Activated CD4-positive, alpha-beta T cell treated with anti-CD3 and anti-CD28 coated beads, Interleukin-2, amount 10 ng/mL, durations not matched to agents 24 days and 14 days (primary cell): ENCODE data around the gene ENHO. TPM values are rescaled to one million over a fixed set of nuclear protein-coding genes. Genes with fewer than 3 reads are reported as not detected.

ENCODE experiments used
- DNase-seq: peaks from one replicate; pipeline ENCODE4 v3.0.0; 2022
- H3K27ac Mint-ChIP-seq: one replicate; pipeline ENCODE4 v1.8.0; 2022; ENCODE audit warnings: mild to moderate bottlenecking, mixed read lengths
- H3K27me3 Mint-ChIP-seq: one replicate; pipeline ENCODE4 v1.8.0; 2022; ENCODE audit warnings: mixed read lengths
- H3K36me3 Mint-ChIP-seq: one replicate; pipeline ENCODE4 v1.8.0; 2022; ENCODE audit warnings: low read depth, mild to moderate bottlenecking, mixed read lengths
- H3K4me1 Mint-ChIP-seq: one replicate; pipeline ENCODE4 v1.8.0; 2021; ENCODE audit warnings: mixed read lengths
- H3K4me3 Mint-ChIP-seq: one replicate; pipeline ENCODE4 v1.8.0; 2022; ENCODE audit warnings: mild to moderate bottlenecking, moderate library complexity, mixed read lengths
- H3K9me3 Mint-ChIP-seq: one replicate; pipeline ENCODE4 v1.8.0; 2021; ENCODE audit warnings: mixed read lengths
- intact Hi-C: fragments of 100-400 bp; cut with micrococcal nuclease; formaldehyde crosslinking; loops from one replicate; pipeline ENCODE4 v1.15.1; 2023
- total RNA-seq: library from RNA; stranded (reverse); gene quantifications from 2 replicates; pipeline ENCODE4 v1.2.3, GENCODE V29; 2022

ENHO gene
- total RNA-seq, 1 donor from 2014 or later = not detected

DNA sequence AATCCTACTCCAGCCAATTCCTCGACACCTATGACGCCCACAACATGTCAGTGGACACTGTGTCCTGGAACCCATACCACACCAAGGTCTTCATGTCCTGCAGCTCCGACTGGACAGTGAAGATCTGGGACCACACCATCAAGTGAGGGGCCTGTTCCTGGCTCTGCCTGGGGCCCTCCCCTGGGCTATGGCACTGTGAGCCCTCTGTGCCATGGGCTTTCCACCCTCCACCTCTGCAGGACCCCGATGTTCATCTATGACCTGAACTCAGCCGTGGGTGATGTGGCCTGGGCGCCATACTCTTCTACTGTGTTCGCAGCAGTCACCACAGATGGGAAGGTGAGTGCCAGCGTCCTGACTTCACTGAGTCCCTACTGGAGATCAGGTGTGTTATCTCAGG, 8.4 kb downstream of the ENHO start:
- H3K4me3 Mint-ChIP-seq = no peak overlapping the region
- DNase-seq = no peak
- H3K36me3 Mint-ChIP-seq = no peaks in the 10 kb centered on the region
- no peaks in the 10 kb centered on the region for H3K9me3 Mint-ChIP-seq
- intact Hi-C loops = no loop called here
- peaks cover 7% of the 10 kb centered on the region for H3K27me3 Mint-ChIP-seq
- H3K27ac Mint-ChIP-seq = no peak overlapping the region
- H3K4me1 Mint-ChIP-seq = no peaks in the 10 kb centered on the region

DNA sequence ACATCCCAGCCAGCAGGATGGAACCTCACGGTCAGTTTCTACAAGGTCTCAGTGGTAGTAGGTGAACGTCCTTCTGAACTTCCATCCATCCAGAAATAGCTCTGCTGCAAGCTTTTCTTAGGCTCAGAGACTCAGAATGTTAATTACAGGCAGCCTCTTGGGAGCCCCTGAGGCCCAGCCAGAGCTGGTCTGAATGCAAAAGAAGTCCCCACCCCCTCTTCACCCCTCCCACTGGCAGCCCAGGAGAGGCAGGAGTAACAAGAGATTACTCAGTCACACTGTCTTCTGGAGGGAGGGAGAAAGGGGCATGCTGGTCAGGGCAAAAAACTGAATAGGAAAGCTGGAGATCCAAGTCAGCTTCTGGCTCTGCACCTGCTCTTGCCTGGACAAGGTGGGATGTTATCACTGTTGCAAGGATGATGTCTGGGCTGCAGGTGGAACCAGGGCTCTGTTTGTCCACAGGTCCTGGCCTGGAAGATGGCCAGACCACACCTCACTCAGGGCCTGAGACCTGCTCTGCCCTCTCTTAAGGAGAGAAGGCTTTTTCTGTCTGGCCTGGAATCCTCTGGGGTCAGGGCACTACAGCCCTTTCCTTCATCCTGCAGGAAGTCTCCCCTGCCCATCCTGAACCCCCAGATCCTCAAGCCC, 9.1 kb downstream of the ENHO start:
- no peak overlapping the region for H3K4me3 Mint-ChIP-seq
- H3K4me1 Mint-ChIP-seq = no peaks in the 10 kb centered on the region
- peaks cover 4% of the 10 kb centered on the region for H3K27me3 Mint-ChIP-seq
- DNase-seq = no peak
- no peak overlapping the region for H3K27ac Mint-ChIP-seq
- intact Hi-C loops = no loop called here
- H3K9me3 Mint-ChIP-seq = no peaks in the 10 kb centered on the region
- no peaks in the 10 kb centered on the region for H3K36me3 Mint-ChIP-seq

DNA sequence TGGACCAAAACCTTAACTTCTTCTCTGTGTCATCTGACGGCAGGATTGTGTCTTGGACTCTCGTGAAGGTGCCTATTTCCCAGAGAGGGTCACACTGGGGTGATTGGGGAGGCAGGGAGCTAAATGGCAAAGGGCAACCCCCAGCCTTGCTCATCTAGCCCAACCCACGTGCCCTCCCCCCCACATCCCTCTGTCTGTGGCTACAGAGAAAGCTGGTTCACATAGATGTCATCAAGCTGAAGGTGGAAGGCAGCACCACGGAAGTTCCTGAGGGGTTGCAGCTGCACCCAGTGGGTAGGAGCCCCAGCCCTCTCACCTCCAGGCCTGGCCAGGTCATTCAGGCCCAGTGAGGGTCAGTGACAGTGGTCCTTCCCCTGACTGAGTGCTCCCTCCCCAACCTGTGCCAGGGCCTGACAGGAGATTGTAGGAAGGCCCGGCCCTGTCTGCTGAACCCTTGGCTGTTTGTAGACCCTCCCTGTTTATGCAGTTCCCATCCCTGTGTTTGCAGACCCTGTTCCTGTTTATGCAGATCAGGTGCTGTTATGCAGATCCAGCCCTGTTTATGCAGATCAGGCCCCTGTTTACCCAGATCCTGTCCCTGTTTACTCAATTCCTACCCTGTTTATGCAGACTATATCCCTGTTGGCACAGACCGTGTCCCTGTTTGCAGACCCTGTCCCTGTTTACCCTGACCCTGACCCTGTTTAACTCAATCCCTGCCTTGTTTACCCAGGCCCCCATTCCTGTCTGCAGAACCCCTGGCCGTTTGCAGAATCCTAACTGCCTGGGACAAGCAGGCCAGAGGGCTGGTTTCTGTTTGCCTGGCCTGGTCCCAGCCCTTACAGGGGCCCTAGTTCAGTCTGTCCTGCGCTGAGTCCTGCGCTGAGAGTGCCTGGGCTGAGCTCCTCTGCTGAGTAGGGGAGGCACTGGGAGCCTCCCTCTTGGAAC, 10.4 kb downstream of the ENHO start:
- H3K36me3 Mint-ChIP-seq = no peaks in the 10 kb centered on the region
- no peaks in the 10 kb centered on the region for H3K4me1 Mint-ChIP-seq
- no peak for DNase-seq
- H3K9me3 Mint-ChIP-seq = no peaks in the 10 kb centered on the region
- H3K27me3 Mint-ChIP-seq = peaks cover 4% of the 10 kb centered on the region
- intact Hi-C loops = no loop called here
- no peak overlapping the region for H3K4me3 Mint-ChIP-seq
- no peak overlapping the region for H3K27ac Mint-ChIP-seq

DNA sequence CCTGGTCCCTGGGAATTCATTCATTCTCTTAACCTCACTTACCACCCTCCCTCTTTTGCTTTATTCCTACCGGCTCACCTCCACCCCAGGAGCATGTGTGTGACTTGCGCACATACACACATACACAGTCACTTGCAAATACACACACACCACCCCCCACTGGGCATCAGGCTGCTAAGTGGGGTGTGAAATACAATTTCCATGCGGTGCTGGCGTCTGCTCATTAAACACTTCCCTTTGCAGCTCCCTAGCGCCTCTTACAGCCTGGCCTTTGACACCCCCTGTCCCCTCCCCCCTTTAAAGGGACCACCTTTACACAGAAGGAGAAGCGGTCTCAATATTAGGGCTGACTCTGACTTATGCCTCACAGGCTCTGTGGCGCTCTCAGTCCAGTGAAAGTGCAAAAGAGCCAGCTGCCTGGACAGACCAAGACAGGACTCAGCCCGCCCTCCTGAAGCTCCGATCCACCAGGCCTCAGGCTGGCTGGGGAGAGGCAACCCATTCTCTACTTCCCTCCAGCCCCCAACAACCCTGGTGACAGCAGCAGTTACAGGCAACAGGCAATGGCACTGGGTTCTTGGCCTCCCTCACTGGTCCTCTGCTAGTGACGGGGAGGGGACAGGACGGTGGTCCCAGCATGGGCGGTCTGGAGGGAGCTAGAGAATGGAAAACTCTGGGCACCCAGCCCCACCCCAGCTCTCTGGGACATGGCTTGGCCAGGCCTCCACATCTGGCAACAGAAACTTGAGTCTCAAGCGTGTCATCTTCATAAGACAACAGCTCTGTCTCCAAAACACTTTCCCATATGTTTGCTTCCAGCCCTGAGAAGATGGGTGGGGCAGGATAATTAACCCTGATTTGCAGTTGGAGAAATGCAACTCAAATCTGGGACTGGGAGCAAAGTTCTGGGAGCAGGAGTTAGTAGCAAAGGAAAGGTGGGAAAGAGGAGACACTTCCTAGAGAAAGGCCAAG, 12.0 kb downstream of the ENHO start:
- no peaks in the 10 kb centered on the region for H3K9me3 Mint-ChIP-seq
- no peak for DNase-seq
- H3K27ac Mint-ChIP-seq = no peak overlapping the region
- intact Hi-C loops = no loop called here
- H3K4me1 Mint-ChIP-seq = no peaks in the 10 kb centered on the region
- peaks cover 1% of the 10 kb centered on the region for H3K27me3 Mint-ChIP-seq
- H3K36me3 Mint-ChIP-seq = no peaks in the 10 kb centered on the region
- no peak overlapping the region for H3K4me3 Mint-ChIP-seq

DNA sequence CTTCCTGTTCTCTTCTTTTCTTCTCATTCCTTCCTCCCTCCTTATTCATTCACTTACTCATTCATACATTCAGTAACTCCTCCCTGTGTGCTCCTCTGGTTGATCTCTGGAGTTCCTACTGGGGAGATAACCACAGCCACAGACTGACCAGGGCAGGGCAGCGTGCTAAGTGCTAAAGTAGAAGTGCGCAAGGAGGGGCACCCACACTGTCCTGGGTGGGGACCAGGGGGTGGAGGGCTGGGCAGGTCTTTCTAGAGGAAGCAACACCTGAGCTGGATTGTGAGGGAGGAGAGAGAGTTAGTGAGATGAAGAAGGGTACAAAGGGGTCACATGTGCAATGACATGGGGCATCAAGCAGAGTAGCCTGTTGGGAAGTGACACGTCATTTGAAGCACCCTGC, 13.8 kb downstream of the ENHO start:
- H3K9me3 Mint-ChIP-seq = no peaks in the 10 kb centered on the region

DNA sequence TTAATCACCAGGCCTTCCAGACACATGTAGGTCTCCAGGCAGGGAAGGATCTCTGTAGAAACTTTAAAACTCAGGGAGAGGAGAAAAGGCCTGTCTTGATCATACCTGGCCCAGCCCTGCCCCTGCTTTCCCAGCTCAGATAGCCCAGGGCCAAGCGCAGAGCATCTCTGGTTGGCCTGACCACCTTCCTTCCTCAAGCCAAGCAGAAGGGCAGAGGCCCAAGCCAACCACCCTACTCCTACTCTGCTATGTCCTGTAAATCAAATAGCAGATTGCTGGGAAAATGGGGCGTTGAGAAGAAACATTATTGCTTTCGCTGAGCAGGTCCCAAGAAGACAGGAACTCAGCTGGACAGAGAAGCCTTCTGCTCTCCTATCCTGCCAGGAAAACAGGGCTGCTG, 14.3 kb downstream of the ENHO start:
- Mint-ChIP-seq H3K9me3 (no peaks in the 10 kb centered on the region), H3K4me1 (no peaks in the 10 kb centered on the region), H3K27me3 (peaks cover 9% of the 10 kb centered on the region), H3K36me3 (no peaks in the 10 kb centered on the region), H3K4me3 (no peak overlapping the region), H3K27ac (no peak overlapping the region)
- intact Hi-C loops = no loop called here
- no peak for DNase-seq

More for the DNA sequence above, 13.8 kb downstream of the ENHO start:
- Mint-ChIP-seq H3K27me3 (peaks cover 9% of the 10 kb centered on the region), H3K4me3 (no peak overlapping the region), H3K36me3 (no peaks in the 10 kb centered on the region), H3K4me1 (no peaks in the 10 kb centered on the region), H3K27ac (no peak overlapping the region)
- intact Hi-C loops = no loop called here
- DNase-seq = no peak

DNA sequence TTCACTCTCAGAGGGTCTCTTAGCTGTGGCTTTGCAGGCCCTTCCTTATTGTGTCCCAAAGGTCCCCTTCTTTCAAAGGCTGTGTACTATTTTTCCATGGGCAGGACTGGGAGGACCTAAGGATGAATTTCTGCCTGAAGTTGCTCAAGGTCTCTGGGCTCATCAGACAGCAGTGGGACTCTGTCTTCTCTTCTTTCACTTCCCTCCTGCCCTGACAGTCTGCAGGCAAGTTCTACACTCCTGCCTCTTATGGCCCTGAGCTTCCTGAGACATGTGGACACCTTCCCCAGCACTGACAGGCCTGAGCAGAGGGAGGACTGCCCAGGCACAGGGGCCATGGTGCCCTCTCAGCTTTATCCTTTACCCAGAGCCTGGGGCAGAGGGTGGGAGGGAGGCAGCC, 14.8 kb downstream of the ENHO start:
- no peak for DNase-seq
- peaks cover 9% of the 10 kb centered on the region for H3K27me3 Mint-ChIP-seq
- H3K4me1 Mint-ChIP-seq = no peaks in the 10 kb centered on the region
- H3K4me3 Mint-ChIP-seq = no peak overlapping the region
- H3K27ac Mint-ChIP-seq = no peak overlapping the region
- no peaks in the 10 kb centered on the region for H3K9me3 Mint-ChIP-seq
- intact Hi-C loops = no loop called here
- no peaks in the 10 kb centered on the region for H3K36me3 Mint-ChIP-seq

DNA sequence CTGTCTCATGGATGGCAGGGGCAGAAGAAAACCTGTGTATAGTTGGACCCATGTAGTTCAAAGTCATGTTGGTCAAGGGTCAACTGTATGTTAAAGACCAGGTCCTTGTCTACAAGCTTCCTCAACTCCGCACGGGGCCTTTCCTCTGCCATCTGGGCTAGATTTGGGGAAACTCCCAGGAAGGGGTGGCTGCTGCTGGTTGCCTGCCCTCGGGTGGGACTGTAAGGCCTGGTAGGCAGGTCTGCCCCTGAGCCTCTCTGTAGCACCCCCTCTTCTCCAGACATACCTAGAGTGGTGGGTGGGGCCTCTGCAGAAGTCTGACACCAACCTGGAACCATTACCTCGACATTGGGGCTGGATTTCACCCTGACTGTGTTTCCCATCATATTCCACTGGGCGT, 15.2 kb downstream of the ENHO start:
- DNase-seq = no peak
- Mint-ChIP-seq H3K4me3 (no peak overlapping the region), H3K36me3 (no peaks in the 10 kb centered on the region), H3K4me1 (no peaks in the 10 kb centered on the region), H3K9me3 (no peaks in the 10 kb centered on the region), H3K27ac (no peak overlapping the region), H3K27me3 (peaks cover 9% of the 10 kb centered on the region)
- intact Hi-C loops = no loop called here

DNA sequence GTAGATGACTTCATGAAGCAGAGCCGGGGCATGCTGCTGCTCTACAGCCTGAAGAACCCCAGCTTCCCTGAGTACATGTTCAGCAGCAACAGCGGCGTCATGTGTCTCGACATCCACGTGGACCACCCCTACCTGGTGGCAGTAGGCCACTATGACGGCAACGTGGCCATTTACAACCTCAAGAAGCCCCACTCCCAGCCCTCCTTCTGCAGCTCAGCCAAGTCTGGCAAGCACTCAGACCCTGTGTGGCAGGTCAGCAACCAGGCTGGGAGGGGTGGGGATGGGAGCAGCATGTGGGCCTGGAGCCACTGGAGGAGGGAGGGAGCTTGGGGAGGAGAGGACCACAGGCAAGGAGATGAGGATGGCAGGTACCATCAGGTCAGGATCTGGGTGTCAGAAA, 16.2 kb downstream of the ENHO start:
- H3K4me1 Mint-ChIP-seq = no peaks in the 10 kb centered on the region
- no peak overlapping the region for H3K4me3 Mint-ChIP-seq
- no peaks in the 10 kb centered on the region for H3K36me3 Mint-ChIP-seq
- no peak overlapping the region for H3K27ac Mint-ChIP-seq
- peaks cover 9% of the 10 kb centered on the region for H3K27me3 Mint-ChIP-seq
- DNase-seq = no peak
- no peaks in the 10 kb centered on the region for H3K9me3 Mint-ChIP-seq
- intact Hi-C loops = no loop called here

DNA sequence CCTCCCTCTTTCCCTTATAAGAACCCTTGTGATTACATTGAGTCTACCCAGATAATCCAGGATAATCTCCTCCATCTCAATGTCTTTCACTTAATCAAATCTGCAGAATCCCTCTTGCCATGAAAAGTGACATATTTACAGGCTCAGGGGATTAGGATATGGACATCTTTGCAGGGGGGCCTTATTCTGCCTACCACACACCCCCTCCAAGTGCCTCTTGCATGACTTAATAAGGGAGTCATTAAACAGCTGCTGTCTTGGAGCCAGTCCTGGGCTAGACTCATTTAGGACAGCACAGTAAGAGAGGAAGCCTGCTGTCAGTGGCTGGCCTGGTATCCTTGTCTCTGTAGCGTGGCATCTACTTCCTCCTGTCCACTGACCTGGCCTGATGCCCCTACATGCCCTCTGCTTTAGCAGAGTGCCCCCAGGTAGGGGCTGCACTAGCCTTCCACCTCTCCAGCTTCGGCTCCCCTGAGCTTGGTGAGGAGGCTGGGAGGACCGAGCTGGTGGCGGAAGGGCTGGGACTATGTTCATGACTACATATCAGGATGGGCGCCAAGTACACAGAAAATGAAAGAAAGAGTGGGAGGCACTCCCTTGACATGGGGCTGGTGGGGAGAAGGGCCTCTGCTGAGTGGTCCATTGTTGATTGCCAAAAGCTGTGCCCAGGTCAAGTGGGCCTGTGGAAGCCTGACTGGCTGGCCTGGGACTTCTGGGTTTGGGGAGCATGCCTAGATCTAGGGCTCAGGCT, 17.2 kb downstream of the ENHO start:
- peaks cover 9% of the 10 kb centered on the region for H3K27me3 Mint-ChIP-seq
- peaks cover 1% of the 10 kb centered on the region for H3K4me1 Mint-ChIP-seq
- no peaks in the 10 kb centered on the region for H3K36me3 Mint-ChIP-seq
- no peak for DNase-seq
- no peaks in the 10 kb centered on the region for H3K9me3 Mint-ChIP-seq
- H3K27ac Mint-ChIP-seq = no peak overlapping the region
- intact Hi-C loops = no loop called here
- no peak overlapping the region for H3K4me3 Mint-ChIP-seq

DNA sequence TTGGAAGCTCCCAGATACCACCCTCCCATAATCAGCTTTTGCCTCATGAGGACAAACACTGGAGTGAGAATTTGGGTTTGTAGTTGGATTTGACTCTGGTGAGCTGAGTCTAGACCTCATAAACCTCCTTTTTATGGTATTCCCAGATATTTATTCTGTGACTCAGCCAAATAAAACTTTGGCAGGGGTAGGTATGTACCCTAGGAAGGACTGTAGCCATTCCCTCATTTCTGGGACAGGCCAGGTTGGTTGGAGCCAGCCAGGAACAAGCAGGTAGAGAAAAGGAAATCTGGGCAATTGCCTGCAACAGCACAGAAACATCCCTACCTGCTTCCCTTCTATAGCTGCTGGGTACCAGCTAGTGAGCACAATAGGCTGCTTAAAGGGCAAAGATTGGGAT, 19.4 kb downstream of the ENHO start:
- no peak overlapping the region for H3K27ac Mint-ChIP-seq

DNA sequence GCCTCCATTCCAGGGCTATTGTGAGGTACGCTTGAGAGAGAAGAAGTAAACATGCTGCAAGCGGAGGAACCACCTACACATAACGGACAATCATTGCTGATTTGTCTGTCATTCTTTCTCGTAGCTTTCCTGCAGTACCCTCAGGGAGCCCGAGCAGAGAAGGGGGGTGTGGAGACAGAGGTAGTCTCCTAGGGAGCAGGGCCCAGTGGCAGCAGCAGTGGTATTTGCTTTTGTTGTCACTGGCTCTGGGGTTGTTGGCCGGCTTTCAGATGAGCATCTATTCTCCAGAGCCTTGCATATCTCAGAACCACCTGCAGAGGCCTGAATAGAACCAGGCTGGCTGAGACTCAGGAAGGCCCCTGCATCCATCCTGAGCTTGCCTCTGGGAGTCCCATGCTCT, 19.9 kb downstream of the ENHO start:
- H3K36me3 Mint-ChIP-seq = no peaks in the 10 kb centered on the region
- H3K4me3 Mint-ChIP-seq = no peak overlapping the region
- H3K9me3 Mint-ChIP-seq = no peaks in the 10 kb centered on the region
- intact Hi-C loops = no loop called here
- DNase-seq = no peak
- H3K27ac Mint-ChIP-seq = no peak overlapping the region
- peaks cover 22% of the 10 kb centered on the region for H3K27me3 Mint-ChIP-seq
- peaks cover 6% of the 10 kb centered on the region for H3K4me1 Mint-ChIP-seq

More for the DNA sequence above, 19.4 kb downstream of the ENHO start:
- peaks cover 22% of the 10 kb centered on the region for H3K27me3 Mint-ChIP-seq
- no peak for DNase-seq
- intact Hi-C loops = no loop called here
- no peaks in the 10 kb centered on the region for H3K36me3 Mint-ChIP-seq
- peaks cover 6% of the 10 kb centered on the region for H3K4me1 Mint-ChIP-seq
- no peak overlapping the region for H3K4me3 Mint-ChIP-seq
- H3K9me3 Mint-ChIP-seq = no peaks in the 10 kb centered on the region

DNA sequence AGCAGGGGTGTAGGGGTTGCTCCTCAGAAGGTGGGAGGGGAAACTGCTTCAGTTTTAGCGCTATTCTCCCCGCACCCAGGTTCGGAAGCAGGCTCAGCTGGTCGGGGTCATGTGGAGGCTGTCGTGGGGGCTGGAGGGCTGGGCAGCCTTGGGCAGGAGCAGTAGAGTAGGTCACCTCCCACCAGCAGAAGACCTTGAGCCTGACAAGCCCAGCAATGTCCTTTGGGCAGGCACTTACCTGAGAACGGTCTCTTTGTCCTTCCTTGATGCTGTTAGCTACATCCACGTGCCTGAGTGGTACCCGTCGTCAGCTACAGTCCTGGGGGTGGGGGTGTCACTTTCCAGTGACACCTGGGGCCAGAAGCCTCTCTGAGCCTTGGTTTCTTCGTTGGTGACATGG, 20.3 kb downstream of the ENHO start:
- Mint-ChIP-seq H3K36me3 (no peaks in the 10 kb centered on the region), H3K9me3 (no peaks in the 10 kb centered on the region), H3K4me1 (peaks cover 6% of the 10 kb centered on the region), H3K27ac (no peak overlapping the region), H3K27me3 (peaks cover 25% of the 10 kb centered on the region), H3K4me3 (no peak overlapping the region)
- no peak for DNase-seq
- intact Hi-C loops = no loop called here
